Subcutaneous abdominal adipose tissue (tissue), 5 donors: ENCODE results near the gene IDNK.
A peak's percentile ranks its signal among the peaks of the same experiment; 100 is the strongest.

Source experiments
- H3K27ac ChIP-seq: one replicate; pipeline ENCODE4 v1.7.0; 2013; ENCODE audit warnings: low read depth, mild to moderate bottlenecking, inconsistent platforms, low read length, moderate library complexity
- H3K27me3 ChIP-seq, 5 donors: one replicate each; pipeline ENCODE4 v1.7.0; 2013; ENCODE audit warnings: low read length in 5 of 5, inconsistent platforms in 1 of 5; ENCODE audit not compliant: control insufficient read depth in 5 of 5, insufficient read depth in 4 of 5
- H3K36me3 ChIP-seq, 5 donors: one replicate each; pipeline ENCODE4 v1.7.0; 2013; ENCODE audit warnings: low read length in 5 of 5; ENCODE audit not compliant: control insufficient read depth in 5 of 5, insufficient read depth in 5 of 5
- H3K4me1 ChIP-seq, 5 donors: one replicate each; pipeline ENCODE4 v1.7.0; 2013; ENCODE audit warnings: low read length in 5 of 5, mild to moderate bottlenecking in 3 of 5, moderate library complexity in 1 of 5; ENCODE audit not compliant: control insufficient read depth in 5 of 5, insufficient read depth in 5 of 5
- H3K4me3 ChIP-seq, 5 donors: one replicate each; pipeline ENCODE4 v1.7.0; 2013; ENCODE audit warnings: low read length in 5 of 5, low read depth in 1 of 5
- H3K9ac ChIP-seq, 5 donors: one replicate each; pipeline ENCODE4 v1.7.0; 2013; ENCODE audit warnings: low read length in 5 of 5, mild to moderate bottlenecking in 4 of 5, moderate library complexity in 3 of 5
- H3K9me3 ChIP-seq, 5 donors: one replicate each; pipeline ENCODE4 v1.7.0; 2013; ENCODE audit warnings: low read length in 5 of 5; ENCODE audit not compliant: control insufficient read depth in 5 of 5
- donor health status: healthy.
- donor health status: healthy.
- donor health status: healthy.
- donor health status: healthy.
- donor health status: healthy.

Gene IDNK

DNA sequence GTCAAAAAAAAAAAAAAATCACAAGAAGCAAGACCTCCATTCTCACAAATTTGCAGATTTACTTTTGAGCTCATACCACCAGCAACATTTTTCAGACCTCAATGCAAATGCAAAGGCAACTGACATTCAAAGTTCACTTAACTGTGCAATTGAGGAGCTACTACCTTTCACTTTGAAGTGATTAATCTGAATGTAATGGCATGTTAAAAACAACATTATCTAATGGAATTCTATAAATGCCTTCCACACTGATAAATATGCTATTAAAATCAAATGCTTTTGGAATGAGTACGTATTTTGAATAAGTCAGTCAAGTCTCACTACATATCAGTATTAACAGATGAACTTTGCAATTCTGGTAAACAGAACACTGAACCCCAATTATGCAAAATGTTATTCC lies 52.5 kb downstream of the IDNK start:
- H3K9ac ChIP-seq = no peak overlapping the region
- H3K9me3 ChIP-seq = no peaks in the 10 kb centered on the region
- no peaks in the 10 kb centered on the region for H3K27me3 ChIP-seq
- H3K27ac ChIP-seq = no peak overlapping the region
- H3K4me3 ChIP-seq = no peak overlapping the region
- no peaks in the 10 kb centered on the region for H3K4me1 ChIP-seq
- H3K36me3 ChIP-seq = peaks cover 45 to 72% (median 58%) of the 10 kb centered on the region in 5 donors

DNA sequence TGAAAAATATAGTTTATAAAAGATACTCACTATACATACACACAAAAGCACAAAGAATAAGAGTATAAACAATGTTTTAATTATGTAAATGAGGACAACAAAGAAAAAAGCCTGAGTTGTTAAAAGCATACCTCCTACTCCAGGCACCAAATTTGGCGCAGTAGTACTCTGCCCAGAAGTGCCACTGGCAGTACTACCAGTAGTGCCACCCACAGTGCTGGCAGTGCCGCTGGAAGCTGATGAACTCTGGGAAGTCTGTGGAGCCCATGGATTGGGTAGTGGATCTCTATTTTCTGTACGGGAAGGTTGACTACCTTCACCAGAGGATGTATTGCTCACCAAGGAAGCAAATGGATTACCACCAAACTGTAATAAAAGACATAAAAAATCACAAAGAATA lies 54.7 kb downstream of the IDNK start:
- H3K4me1 ChIP-seq = no peaks in the 10 kb centered on the region
- H3K4me3 ChIP-seq = no peak overlapping the region
- H3K27me3 ChIP-seq = no peaks in the 10 kb centered on the region
- H3K9ac ChIP-seq = no peak overlapping the region
- H3K9me3 ChIP-seq = no peaks in the 10 kb centered on the region
- H3K27ac ChIP-seq = no peak overlapping the region
- H3K36me3 ChIP-seq = peaks cover 46 to 69% (median 50%) of the 10 kb centered on the region in 5 donors

DNA sequence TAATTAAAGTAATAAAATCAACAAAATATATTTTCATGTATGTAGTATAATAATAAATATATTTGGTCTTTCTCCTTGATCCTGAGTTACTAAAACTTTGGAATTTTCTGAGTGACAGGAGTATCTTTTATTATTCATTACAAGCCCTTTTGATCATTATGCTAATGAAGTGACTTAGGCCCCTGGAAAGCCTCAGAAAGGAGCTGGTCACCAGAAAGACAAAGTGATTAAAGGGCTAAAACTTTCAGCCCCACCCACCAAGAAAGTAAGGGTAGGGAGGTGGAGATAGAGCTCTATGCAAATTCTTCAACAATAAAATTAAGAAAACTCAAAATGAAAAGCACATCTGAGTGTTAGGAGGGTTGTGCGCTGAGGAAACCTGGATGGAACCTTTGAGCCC lies 57.3 kb downstream of the IDNK start:
- peaks cover 36 to 54% (median 39%) of the 10 kb centered on the region in 5 donors for H3K36me3 ChIP-seq
- H3K9me3 ChIP-seq = no peaks in the 10 kb centered on the region
- H3K4me3 ChIP-seq = no peak overlapping the region
- no peak overlapping the region for H3K27ac ChIP-seq
- H3K4me1 ChIP-seq = no peaks in the 10 kb centered on the region
- H3K27me3 ChIP-seq = no peaks in the 10 kb centered on the region
- H3K9ac ChIP-seq = no peak overlapping the region

DNA sequence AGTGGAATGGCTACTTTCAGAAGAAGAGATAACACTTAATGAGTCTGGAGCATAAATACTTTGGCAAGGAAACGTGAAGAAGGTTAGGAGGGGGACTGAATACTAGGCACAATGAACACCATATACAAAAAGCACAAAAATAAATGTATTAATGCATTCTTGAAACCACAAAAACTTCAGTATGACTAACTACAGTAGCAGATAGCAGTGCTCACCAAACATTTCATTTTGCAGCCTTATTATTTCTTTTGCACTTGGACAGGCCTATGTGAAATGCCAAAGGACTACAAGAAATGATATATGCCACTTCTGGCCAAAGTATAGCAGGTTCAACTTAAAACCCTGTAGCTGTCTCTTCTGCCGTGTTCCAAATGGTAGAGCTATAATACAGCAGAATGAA lies 58.5 kb downstream of the IDNK start:
- Histone ChIP-seq H3K36me3 (peaks cover 25 to 47% (median 33%) of the 10 kb centered on the region in 5 donors), H3K27ac (no peak overlapping the region)

DNA sequence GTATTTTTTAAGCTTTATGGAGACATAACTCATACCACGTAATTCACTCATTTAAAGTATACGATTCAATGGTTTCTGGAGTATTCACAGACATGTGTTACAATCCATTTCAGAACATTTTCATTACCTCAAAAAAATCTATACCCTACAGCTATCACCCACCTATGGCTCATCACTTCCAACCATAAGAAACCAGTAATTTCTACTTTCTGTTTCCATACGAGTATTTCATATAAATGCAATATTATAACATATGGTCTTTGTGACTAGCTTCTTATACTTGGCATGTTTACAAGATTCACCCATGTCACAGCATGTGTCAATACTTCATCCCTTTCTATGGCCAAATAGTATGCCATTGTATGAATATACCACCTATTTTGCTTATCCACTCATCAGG lies 66.0 kb downstream of the IDNK start:
- Histone ChIP-seq H3K4me3 (no peak overlapping the region), H3K9me3 (no peaks in the 10 kb centered on the region), H3K27me3 (no peaks in the 10 kb centered on the region), H3K4me1 (peaks cover 0 to 43% (median 21%) of the 10 kb centered on the region in 5 donors), H3K36me3 (no peaks in the 10 kb centered on the region), H3K9ac (no peak overlapping the region), H3K27ac (no peak overlapping the region)

More for the DNA sequence above, 58.5 kb downstream of the IDNK start:
- no peaks in the 10 kb centered on the region for H3K9me3 ChIP-seq
- H3K4me1 ChIP-seq = peaks cover 0 to 1% (median 0%) of the 10 kb centered on the region in 5 donors
- peak overlapping the region in 1 of 5 donors; percentile 20 for H3K9ac ChIP-seq
- no peak overlapping the region for H3K4me3 ChIP-seq
- H3K27me3 ChIP-seq = no peaks in the 10 kb centered on the region

DNA sequence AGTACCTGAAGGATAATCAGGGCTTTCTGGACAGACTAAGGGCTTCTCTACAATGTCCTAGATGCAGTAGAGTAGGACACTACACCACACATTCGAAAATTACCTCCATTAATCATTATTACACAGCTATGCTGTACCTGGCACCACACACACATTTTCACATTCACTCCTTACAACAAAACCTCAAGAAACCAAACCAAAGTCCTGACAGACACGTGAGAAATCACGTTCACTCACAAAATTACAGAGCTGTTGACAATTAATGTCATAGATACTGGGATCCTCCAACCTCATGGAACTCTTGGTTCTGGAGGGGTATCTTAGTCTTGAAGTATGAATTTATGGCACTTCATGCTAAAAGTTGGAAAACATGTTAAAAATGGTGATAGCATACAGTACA lies 68.5 kb downstream of the IDNK start:
- Histone ChIP-seq H3K4me3 (no peak overlapping the region), H3K9me3 (no peaks in the 10 kb centered on the region), H3K4me1 (peaks cover 0 to 44% (median 21%) of the 10 kb centered on the region in 5 donors), H3K36me3 (no peaks in the 10 kb centered on the region), H3K9ac (no peak overlapping the region), H3K27ac (no peak overlapping the region), H3K27me3 (no peaks in the 10 kb centered on the region)
